SH-SY5Y (cell line): ENCODE measurements around the gene OR10A2.

Experiments used
- GATA2 ChIP-seq: IDR thresholded peaks from 2 replicates; pipeline ENCODE4 v1.6.1; 2011; ENCODE audit warnings: mild to moderate bottlenecking, low read depth, low read length
- GATA3 ChIP-seq: IDR thresholded peaks from 2 replicates; pipeline ENCODE4 v1.6.1; 2011; ENCODE audit warnings: low read depth, mild to moderate bottlenecking, low read length, moderate library complexity

- TF ChIP-seq GATA2 = no peak
- no peak for TF ChIP-seq GATA3
Observed at GRCh38 chr11:6845383-6845782, 17.5 kb upstream of the OR10A2 start, which contains the start of gene OR10A5.
